Putamen (tissue), 1 donor: ENCODE results near the gene ZNF786.
"Not testable (repeated sequence)": the region's sequence is repeated elsewhere in the genome, so short reads cannot be mapped to it uniquely, and the experiment has no call there.

Experiments
- DNase-seq: peaks from one replicate; pipeline ENCODE4 v3.0.0-alpha.2; 2016; ENCODE audit warnings: low spot score

ZNF786 gene

GRCh38 chr7:149077594-149077993 lies 12.9 kb downstream of the ZNF786 start:
- no peak for DNase-seq

- DNase-seq = no peak
Measured at GRCh38 chr7:149075286-149075685, 15.2 kb downstream of the ZNF786 start.

- DNase-seq = no peak
Measured at GRCh38 chr7:149074116-149074885, 16.2 kb downstream of the ZNF786 start.

GRCh38 chr7:149072438-149072775 lies 18.1 kb downstream of the ZNF786 start:
- no peak for DNase-seq

DNA sequence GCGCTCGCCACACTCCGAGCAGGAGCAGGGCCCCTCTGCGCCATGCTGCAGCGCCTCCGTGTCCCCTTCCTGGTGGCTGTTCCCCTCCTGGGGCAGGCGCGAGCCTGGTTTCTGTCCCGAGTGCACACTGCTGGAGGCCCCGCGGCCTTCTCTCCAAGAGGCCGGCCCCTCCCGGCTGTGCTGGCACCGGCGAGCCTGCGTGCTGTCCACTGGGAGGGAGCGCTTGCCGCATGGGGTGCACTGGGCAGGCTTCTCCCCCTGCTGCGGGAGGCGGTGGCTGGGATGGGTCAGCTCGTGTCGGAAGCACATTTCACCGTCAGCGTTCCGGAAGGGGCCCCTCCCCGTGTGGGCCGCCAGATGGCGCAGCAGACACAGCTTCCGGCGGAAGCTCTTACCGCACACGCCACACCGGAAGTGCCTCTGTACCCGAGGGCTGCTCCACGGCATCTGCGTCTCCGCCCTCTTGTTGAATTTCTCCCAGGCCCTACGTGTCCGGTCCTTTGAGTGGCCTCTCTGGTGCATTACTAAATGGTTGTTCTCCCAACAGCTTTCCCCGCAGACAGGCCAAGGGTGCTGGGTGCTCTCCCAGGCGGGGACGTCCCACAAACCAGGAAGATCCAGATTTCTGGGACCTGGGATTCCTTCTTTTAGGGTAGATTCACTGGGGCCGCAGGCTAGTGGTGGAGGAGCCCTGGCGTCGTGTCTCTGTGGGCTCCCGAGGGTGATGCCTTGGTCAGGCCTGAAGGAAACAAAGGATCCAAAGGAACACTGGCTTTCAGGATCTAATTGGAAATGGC lies 18.7 kb downstream of the ZNF786 start:
- DNase-seq = no peak

GRCh38 chr7:149071182-149071635 lies 19.3 kb downstream of the ZNF786 start:
- no peak for DNase-seq

DNA sequence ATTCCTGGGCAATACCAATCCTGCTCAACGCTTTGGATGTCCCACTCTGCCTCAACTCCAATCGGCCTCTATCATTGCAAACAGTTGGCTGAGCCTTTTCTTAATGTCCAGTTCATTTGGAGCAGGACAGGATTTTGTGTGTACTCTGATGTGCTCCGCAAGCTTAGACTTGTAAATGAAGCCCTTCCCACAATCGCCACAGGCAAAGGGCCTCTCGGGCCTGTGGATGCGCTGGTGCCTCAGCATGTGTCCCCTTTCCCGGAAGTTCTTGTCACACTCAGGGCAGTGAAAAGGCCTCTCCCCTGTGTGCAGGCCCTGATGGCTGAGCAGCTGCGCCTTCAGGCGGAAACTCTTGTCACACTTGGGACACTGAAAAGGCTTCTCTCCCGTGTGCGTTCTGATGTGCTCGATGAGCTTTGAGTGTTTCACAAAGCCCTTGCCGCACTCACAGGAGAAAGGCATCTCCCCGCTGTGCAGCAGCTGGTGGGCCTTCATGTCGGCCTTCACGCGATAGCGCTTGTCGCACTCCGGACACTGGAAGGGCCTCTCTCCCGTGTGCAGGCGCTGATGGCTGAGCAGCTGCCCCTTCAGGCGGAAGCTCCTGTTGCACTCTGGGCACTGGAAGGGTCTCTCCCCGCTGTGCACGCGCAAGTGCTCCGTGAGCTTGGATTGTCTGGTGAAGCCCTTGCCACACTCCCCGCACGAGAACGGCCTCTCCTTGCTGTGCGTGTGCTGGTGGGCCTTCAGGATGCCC lies 20.0 kb downstream of the ZNF786 start:
- DNase-seq = no peak

DNA sequence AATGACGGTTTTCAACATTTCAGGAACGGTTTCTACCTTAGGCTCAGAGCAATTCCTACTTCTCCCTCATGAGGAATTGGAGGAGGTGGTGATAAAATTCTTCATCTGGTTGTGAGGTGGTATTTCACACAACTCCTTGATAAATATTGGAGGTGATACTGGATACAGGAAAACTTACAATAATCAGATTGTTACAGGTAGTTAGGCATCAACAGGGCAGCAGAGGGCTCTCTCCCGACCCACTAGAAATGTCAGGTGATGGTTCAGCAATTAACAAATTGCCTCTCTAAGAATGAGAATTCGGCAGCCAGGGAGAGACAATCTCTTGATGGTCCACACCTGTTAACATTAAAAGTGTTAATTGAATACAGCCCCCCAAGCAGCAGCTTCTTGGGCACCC lies 22.6 kb downstream of the ZNF786 start:
- DNase-seq = no peak

DNA sequence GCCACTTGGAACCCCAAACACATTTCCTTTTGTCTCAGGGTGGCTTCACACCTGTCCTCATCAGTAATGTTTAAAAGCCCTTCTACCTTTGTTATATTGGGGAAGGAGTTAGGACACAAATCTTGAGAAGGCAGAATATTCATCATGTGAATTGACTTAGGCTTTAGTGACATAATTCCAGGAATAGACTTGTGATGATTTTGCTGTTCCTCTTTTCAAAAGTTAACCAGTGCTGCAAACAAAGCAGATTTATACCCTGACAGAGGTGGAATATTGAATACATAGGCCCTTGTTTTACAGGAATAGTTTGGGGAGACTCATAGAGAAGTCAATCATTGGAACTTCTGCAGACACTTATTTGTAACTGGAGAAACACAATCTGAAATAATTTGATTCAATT lies 27.0 kb downstream of the ZNF786 start:
- DNase-seq = no peak

- DNase-seq = not testable (repeated sequence)
Measured at GRCh38 chr7:149062217-149062899, 28.2 kb downstream of the ZNF786 start.

GRCh38 chr7:149060156-149060555 lies 30.4 kb downstream of the ZNF786 start:
- no peak for DNase-seq

DNA sequence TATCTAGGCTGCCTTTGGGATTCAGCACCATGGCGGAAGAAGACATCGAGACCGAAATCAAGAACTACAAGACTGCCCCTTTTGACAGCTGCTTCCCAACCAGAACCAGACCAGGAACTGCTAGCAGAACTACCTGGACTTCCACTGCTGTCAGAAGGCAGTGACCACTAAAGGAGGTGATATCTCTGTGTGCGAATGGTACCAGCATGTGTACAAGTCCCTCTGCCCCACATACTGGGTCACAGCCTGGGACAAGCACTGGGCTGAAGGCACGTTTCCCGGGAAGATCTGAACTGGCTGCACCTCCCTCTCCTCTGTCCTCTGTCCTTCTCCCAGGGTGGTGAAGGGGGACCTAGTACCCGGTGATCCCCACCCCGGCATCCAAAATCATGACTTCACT lies 36.6 kb downstream of the ZNF786 start:
- DNase-seq = no peak

DNA sequence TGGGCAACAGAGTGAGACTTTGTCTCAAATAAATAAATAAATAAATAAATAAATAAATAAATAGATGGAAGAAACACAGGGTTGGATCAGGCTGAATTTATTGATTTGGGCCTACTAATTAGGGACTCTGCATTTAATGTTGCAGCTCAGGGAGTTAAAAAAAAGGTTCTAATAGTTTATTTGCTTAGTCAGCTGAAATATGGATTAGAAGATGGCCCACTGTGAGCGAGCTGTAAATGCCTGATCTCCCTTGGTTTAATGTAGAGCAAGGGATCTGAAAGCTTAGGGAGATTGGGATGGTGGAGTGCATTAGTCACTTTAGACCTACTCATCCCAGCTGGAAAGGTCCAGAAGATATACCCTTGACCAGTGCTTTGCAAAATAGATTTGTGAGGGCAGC lies 37.1 kb downstream of the ZNF786 start:
- no peak for DNase-seq

DNA sequence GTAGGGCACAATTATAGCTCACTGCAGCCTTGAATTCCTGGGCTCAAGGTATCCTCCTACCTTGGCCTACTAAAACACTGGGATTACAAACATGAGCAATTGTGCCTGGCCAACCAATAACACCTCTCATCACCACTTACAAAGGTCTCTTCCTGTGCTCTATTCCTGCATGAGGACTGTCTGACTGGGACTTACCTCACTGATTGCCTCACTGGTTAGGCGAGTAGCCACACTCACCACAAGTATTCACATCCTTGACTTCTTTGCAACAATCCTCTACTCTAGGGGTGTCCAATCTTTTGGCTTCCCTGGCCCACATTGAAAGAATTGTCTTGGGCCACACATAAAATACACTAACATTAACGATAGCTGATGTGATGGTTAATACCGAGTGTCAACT lies 39.6 kb downstream of the ZNF786 start:
- DNase-seq = no peak

DNA sequence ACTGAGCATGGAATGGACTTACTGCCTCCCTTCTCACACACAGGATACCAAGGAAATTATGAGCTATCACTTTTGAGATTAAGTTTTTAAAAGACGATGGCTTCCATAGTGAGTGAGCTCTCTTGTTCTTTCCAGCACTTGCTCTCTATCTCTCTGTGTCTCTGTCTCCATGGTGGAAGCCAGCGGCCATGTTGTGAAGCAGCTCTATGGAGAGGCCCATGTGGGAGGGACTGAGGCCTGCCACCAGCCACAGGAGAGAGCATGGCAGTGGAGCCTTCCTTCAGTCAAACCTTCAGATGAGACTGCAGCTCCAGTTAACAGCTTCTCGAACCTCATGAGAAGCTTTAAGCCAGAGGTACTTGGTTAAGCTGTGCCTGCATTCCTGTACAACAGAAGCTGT lies 41.7 kb downstream of the ZNF786 start:
- no peak for DNase-seq

DNA sequence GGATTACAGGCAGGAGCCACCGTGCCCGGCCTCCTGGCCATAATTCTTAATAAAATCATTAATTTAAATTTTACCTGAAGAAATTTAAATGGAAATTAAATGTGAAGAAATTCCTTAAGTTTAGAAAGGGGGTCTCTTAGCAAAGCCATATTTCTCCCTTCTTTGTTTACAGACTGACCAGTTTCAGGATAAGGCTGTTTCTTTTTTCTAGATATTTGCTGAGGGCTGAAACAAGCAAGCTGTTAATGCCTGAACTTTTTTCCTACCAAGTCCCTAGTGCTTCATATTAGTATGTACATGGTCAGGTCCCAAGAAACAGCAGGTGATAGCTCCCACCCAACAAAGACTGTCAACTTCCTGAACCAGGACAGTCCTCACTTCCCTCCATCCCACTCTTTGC lies 44.1 kb downstream of the ZNF786 start:
- no peak for DNase-seq

DNA sequence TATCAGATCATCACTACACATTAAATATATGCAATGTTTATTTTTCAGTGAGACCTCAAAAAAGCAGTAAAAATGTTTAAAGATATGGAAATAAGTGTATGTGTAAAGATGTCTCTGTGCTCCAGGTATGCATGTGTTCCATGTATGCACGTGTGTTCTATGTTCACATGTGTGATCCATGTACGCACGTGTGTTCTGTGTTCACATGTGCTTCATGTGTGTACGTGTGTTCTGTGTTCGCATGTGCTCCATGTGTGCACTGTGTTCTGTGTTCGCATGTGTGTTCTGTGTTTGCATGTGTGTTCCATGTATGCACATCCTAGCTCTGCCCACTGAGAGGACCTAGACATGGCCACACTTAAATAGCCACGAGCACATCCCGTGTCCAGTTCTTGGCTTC lies 46.6 kb downstream of the ZNF786 start:
- no peak for DNase-seq

- DNase-seq = no peak
Measured at GRCh38 chr7:149041350-149041749, 49.2 kb downstream of the ZNF786 start.

- not testable (repeated sequence) for DNase-seq
Measured at GRCh38 chr7:149038641-149039040, 51.9 kb downstream of the ZNF786 start.

GRCh38 chr7:149036676-149037075 lies 53.8 kb downstream of the ZNF786 start:
- DNase-seq = no peak

- DNase-seq = no peak
Measured at GRCh38 chr7:149031353-149031910, 59.1 kb downstream of the ZNF786 start.

DNA sequence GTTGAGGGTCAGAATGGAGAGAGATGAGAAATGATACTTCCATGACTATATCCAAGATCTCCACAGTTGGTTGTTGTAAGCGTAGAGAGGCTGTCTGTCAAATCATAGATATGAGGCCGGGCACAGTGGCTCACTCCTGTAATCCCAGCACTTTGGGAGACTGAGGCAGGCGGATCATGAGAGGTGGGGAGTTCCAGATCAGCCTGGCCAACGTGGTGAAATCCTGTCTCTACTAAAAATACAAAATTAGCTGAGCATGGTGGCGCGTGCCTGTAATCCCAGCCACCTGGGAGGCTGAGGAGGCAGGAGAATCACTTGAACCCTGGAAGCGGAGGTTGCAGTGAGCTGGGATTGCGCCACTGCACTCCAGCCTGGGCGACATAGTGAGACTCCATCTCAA lies 60.1 kb downstream of the ZNF786 start:
- DNase-seq = not testable (repeated sequence)
